HepG2 (cell line): ENCODE data around the gene SDK1. TPM values are rescaled to one million over a fixed set of nuclear protein-coding genes. Genes with fewer than 3 reads are reported as not detected.

ENCODE experiments used
- ATAC-seq: fragments of 200-7000 bp; cut with Tn5 transposase; 3 replicates; pipeline ENCODE4 v1.9.1; 2020; ENCODE audit warnings: mild to moderate bottlenecking, moderate library complexity
- BruUV-seq: library from RNA; stranded (reverse); fragments of 400-500 nt; replicated peaks from 2 replicates; lab custom pipeline; 2021; lab: Mats Ljungman, UMichigan
- CTCF ChIA-PET: fragments of 300-600 bp; formaldehyde crosslinking; extraction: SDS; loops from one replicate; lab custom pipeline; 2021; ENCODE audit warnings: low total read pairs, inconsistent platforms, low intra/inter-chr PET ratio; lab: Yijun Ruan, JAX
- POLR2A ChIA-PET: fragments of 350-600 bp; sonication (Branson Sonifier 250); formaldehyde crosslinking; loops from one replicate; lab custom pipeline; 2020; ENCODE audit warnings: antibody characterized with exemption, inconsistent platforms; lab: Yijun Ruan, JAX
- DNase-seq: peaks from one replicate; pipeline ENCODE4 v3.0.0-alpha.2; 2015; ENCODE audit warnings: low spot score
- FAIRE-seq: peaks from 3 replicates; lab custom pipeline; 2011; peaks lifted over from hg19 to GRCh38; lab: Jason Lieb, UNC
- H2AFZ ChIP-seq: one replicate; pipeline ENCODE4 v1.6.1; 2011; ENCODE audit warnings: low read length, inconsistent platforms
- H3K27ac ChIP-seq: fragments of 300-600 bp; 3 replicates; pipeline ENCODE4 v1.8.0; 2011; ENCODE audit warnings: mixed run types, mild to moderate bottlenecking, mixed read lengths, low read length, inconsistent platforms; ENCODE audit not compliant: insufficient read depth; ENCODE audit errors: extremely low read length
- H3K27me3 ChIP-seq, 2 experiments: fragments of 200-600 bp in 1 of 2; 2 replicates in 1 of 2; 3 replicates in 1 of 2; pipeline versions ENCODE4 v1.6.0 to v1.8.0; 2011; ENCODE audit warnings: low read length in 2 of 2, mild to moderate bottlenecking in 2 of 2, moderate library complexity in 2 of 2, inconsistent platforms in 1 of 2; ENCODE audit not compliant: insufficient read depth in 2 of 2, control insufficient read depth in 1 of 2
- H3K36me3 ChIP-seq, 2 experiments: fragments of 200-600 bp in 1 of 2; replicated peaks in 1 of 2; 2 replicates in 1 of 2; 3 replicates in 1 of 2; pipeline versions ENCODE4 v1.5.1 to v1.8.0; 2011; ENCODE audit warnings: low read length in 2 of 2, inconsistent platforms in 1 of 2; ENCODE audit not compliant: insufficient read depth in 2 of 2, control insufficient read depth in 1 of 2
- H3K4me1 ChIP-seq: 2 replicates; pipeline ENCODE4 v1.5.1; 2012; ENCODE audit warnings: low read length, inconsistent platforms; ENCODE audit not compliant: insufficient read depth
- H3K4me2 ChIP-seq: 2 replicates; pipeline ENCODE4 v1.6.0; 2011; ENCODE audit warnings: low read depth, low read length, inconsistent platforms
- H3K4me3 ChIP-seq, 3 experiments: fragments of 200-600 bp in 1 of 3; sonication (generic), shearing (Covaris generic) in 1 of 3; replicated peaks in 1 of 3; 2 replicates each; pipeline ENCODE4 v1.5.1; 2011 to 2016; ENCODE audit warnings: low read length in 3 of 3, inconsistent platforms in 2 of 3, low read depth in 2 of 3, mild to moderate bottlenecking in 2 of 3, control low read depth in 1 of 3, mixed read lengths in 1 of 3; ENCODE audit not compliant: insufficient read depth in 1 of 3
- H3K79me2 ChIP-seq: one replicate; pipeline ENCODE4 v1.6.1; 2011; ENCODE audit warnings: low read length, inconsistent platforms; ENCODE audit not compliant: insufficient read depth
- H3K9ac ChIP-seq: 2 replicates; pipeline ENCODE4 v1.6.0; 2011; ENCODE audit warnings: mild to moderate bottlenecking, low read depth, low read length, inconsistent platforms; ENCODE audit not compliant: insufficient read depth
- H3K9me3 ChIP-seq: 2 replicates; pipeline ENCODE4 v1.5.1; 2012; ENCODE audit warnings: mild to moderate bottlenecking, low read length
- H4K20me1 ChIP-seq: 2 replicates; pipeline ENCODE4 v1.6.0; 2011; ENCODE audit warnings: inconsistent platforms, mild to moderate bottlenecking, low read length, moderate library complexity; ENCODE audit not compliant: insufficient read depth
- ETV6 ChIP-seq: sonication (generic); formaldehyde crosslinking; conservative IDR thresholded peaks from 2 replicates; pipeline ENCODE4 v1.4.0; 2020; ENCODE audit warnings: missing genetic modification reagents
- FOXA3 ChIP-seq: IDR thresholded peaks from 2 replicates; pipeline ENCODE4 v1.6.1; 2016; ENCODE audit warnings: missing genetic modification reagents, missing compliant biosample characterization
- HIC2 ChIP-seq: sonication (generic); formaldehyde crosslinking; IDR thresholded peaks from 2 replicates; pipeline ENCODE4 v1.9.0; 2022; ENCODE audit warnings: low read depth, missing genetic modification reagents
- KAT7 ChIP-seq: IDR thresholded peaks from 2 replicates; pipeline ENCODE4 v1.6.1; 2018; ENCODE audit warnings: borderline replicate concordance, missing compliant biosample characterization
- KAT8 ChIP-seq: IDR thresholded peaks from 2 replicates; pipeline ENCODE4 v1.6.1; 2016; ENCODE audit warnings: missing genetic modification reagents, missing compliant biosample characterization
- POLR2AphosphoS2 ChIP-seq: IDR thresholded peaks from 2 replicates; pipeline ENCODE4 v1.6.1; 2011; ENCODE audit warnings: low read depth, low read length, improper control_type of control experiment
- PRDM15 ChIP-seq: sonication (generic); formaldehyde crosslinking; IDR thresholded peaks from 2 replicates; pipeline ENCODE4 v1.4.0; 2020; ENCODE audit warnings: missing genetic modification reagents
- PRPF4 ChIP-seq: fragments of 200-400 bp; formaldehyde crosslinking; IDR thresholded peaks from 2 replicates; pipeline ENCODE4 v1.6.1; 2016; ENCODE audit warnings: low read length, low read depth; ENCODE audit not compliant: poor library complexity, severe bottlenecking
- TBX2 ChIP-seq: sonication (generic); formaldehyde crosslinking; IDR thresholded peaks from 2 replicates; pipeline ENCODE4 v1.5.0; 2020; ENCODE audit warnings: missing genetic modification reagents, mild to moderate bottlenecking, borderline replicate concordance
- TRIM22 ChIP-seq: fragments of 450-650 bp; IDR thresholded peaks from 2 replicates; pipeline ENCODE4 v1.6.1; 2017
- ZNF275 ChIP-seq: sonication (generic); formaldehyde crosslinking; IDR thresholded peaks from 2 replicates; pipeline ENCODE4 v1.8.0; 2022; ENCODE audit warnings: missing genetic modification reagents, mild to moderate bottlenecking, inconsistent platforms, borderline replicate concordance
- ZNF577 ChIP-seq: sonication (generic); formaldehyde crosslinking; IDR thresholded peaks from 2 replicates; pipeline ENCODE4 v1.4.0; 2020; ENCODE audit warnings: mild to moderate bottlenecking, low read depth, missing genetic modification reagents, borderline replicate concordance
- ZNF850 ChIP-seq: sonication (generic); formaldehyde crosslinking; conservative IDR thresholded peaks from 2 replicates; pipeline ENCODE4 v1.9.0; 2021; ENCODE audit warnings: mild to moderate bottlenecking, missing genetic modification reagents
- ZSCAN5A ChIP-seq: sonication (generic); formaldehyde crosslinking; IDR thresholded peaks from 2 replicates; pipeline ENCODE4 v1.8.0; 2022; ENCODE audit warnings: mild to moderate bottlenecking, missing genetic modification reagents, borderline replicate concordance
- whole genome bisulfite sequencing: methylation state at CpG from one replicate; pipeline ENCODE4 v1.1.6; 2017; ENCODE audit warnings: low lambda C conversion rate; 5-methylcytosine and 5-hydroxymethylcytosine counted together
- in situ Hi-C: cut with HindIII; loops from 2 replicates; pipeline ENCODE4 v1.10.0; 2017; ENCODE audit warnings: low pct_unique_long_range_greater_than_20kb; ENCODE audit not compliant: extremely low pct_ligation_motif_present
- intact Hi-C: fragments of 100-400 bp; cut with micrococcal nuclease; formaldehyde crosslinking; loops from one replicate; pipeline ENCODE4 v1.10.0; 2022; ENCODE audit not compliant: unreplicated experiment
- polyA plus RNA-seq, 8 experiments: library from polyadenylated mRNA; depleted of rRNA in 3 of 8; stranded (reverse) in 7 of 8; unstranded in 1 of 8; fragments of >200 nt; fragmentation: Illumina TruSeq in 4 of 8; extraction: Trizol in 4 of 8; gene quantifications; 2 replicates each; pipeline versions ENCODE4 v1.2.1 to v1.2.3, GENCODE V29; 2011 to 2016; ENCODE audit warnings: low read depth in 4 of 8, missing spikeins in 1 of 8, mixed read lengths in 1 of 8; ENCODE audit not compliant: insufficient read depth in 1 of 8
- total RNA-seq, 5 experiments: library from RNA; depleted of rRNA; stranded (reverse); fragments of >200 nt; fragmentation: Illumina TruSeq; extraction: Trizol; gene quantifications; 2 replicates each; pipeline ENCODE4 v1.2.3, GENCODE V29; 2016; ENCODE audit warnings: low read depth in 1 of 5

SDK1 gene
- total and polyA plus RNA-seq, 2 of the 13 experiments (the other 11 are each of a cell fraction or from before 2014, with no cell fraction given): 0.35 to 2.4 TPM

- TF ChIP-seq FOXA3 (CRISPR knock-in tag) (no peak), TRIM22 (no peak), ETV6 (no peak), KAT7 (CRISPR knock-in tag) (no peak), KAT8 (CRISPR knock-in tag) (no peak), HIC2 (CRISPR knock-in tag) (no peak), TBX2 (CRISPR knock-in tag) (no peak)
Observed at GRCh38 chr7:3795781-3796180, 494.7 kb downstream of the SDK1 start (continued).

- Histone ChIP-seq H3K4me2 (no peak overlapping the region), H2AFZ (no peak overlapping the region), H3K4me1 (no peaks in the 10 kb centered on the region), H3K79me2 (no peaks in the 10 kb centered on the region), H4K20me1 (no peaks in the 10 kb centered on the region), H3K9me3 (no peaks in the 10 kb centered on the region), H3K36me3 (no peaks in the 10 kb centered on the region), H3K27ac (no peak overlapping the region), H3K27me3 (no peaks in the 10 kb centered on the region), H3K4me3 (no peak overlapping the region), H3K9ac (no peak overlapping the region)
- intact Hi-C loops: no loop called here
- CTCF ChIA-PET: no interaction called here
- no peak for FAIRE-seq
- POLR2A ChIA-PET: no interaction called here
- in situ Hi-C loops: no loop called here
- BruUV-seq: no TSS peak
- ATAC-seq: no peak
- WGBS: 80% methylated on average over 3 of the region's 3 CpGs
- no peak for DNase-seq
- no peak for TF ChIP-seq ZNF850 (CRISPR knock-in tag)
- TF ChIP-seq PRPF4: no peak
- no peak for TF ChIP-seq POLR2AphosphoS2
- TF ChIP-seq ZNF275 (CRISPR knock-in tag): no peak
- no peak for TF ChIP-seq ZSCAN5A (CRISPR knock-in tag)
- no peak for TF ChIP-seq ZNF577 (CRISPR knock-in tag)
- no peak for TF ChIP-seq PRDM15 (CRISPR knock-in tag)
Observed at GRCh38 chr7:3805151-3805550, 504.1 kb downstream of the SDK1 start.
